Esophagus squamous epithelium (tissue), 4 donors: ENCODE results near the gene PHF23. TPM values are rescaled to one million over a fixed set of nuclear protein-coding genes. Genes with fewer than 3 reads are reported as not detected.

Source experiments
- small RNA-seq, 4 donors: library from RNA; depleted of rRNA; stranded (forward); fragments of <200 nt; gene quantifications; one replicate each; pipeline ENCODE3, GENCODE V24; 2016
- total RNA-seq, 4 donors: library from RNA; depleted of rRNA; stranded (reverse); fragments of >200 nt; gene quantifications; one replicate each; pipeline ENCODE4 v1.1.0, GENCODE V29; 2016

The PHF23 gene
- total RNA-seq, 4 donors from 2014 or later: 24.7 to 30.6 (median 27.0) TPM

Small RNA genes within 50 kb of the gene (small RNA-seq; reads per million reads assigned to genes)
- 0 reads per million in 4 donors for gene AC120057.4
- 4.4 to 10.5 (median 7.0) reads per million in 4 donors for gene MIR324
- 0 reads per million in 4 donors for gene RF00019

Other genes with a start within 250 kb of the PHF23 start
- gene ALOX12, start 243.4 kb downstream of the PHF23 start, total RNA-seq: 10 to 100 TPM in 3 of 4 donors, 1 to 10 TPM in 1; 3.8 to 43.5 (median 26.4) TPM
- gene RNASEK, start 226.8 kb downstream of the PHF23 start, total RNA-seq: 100 to 1,000 TPM in 3 of 4 donors, 10 to 100 TPM in 1; 96.1 to 173 (median 137) TPM
- 1 to 10 TPM in 1 of 4 donors, under 1 TPM in 3; 0.15 to 1.9 (median 0.67) TPM for gene BCL6B, start 216.4 kb downstream of the PHF23 start, total RNA-seq
- gene SLC16A13, start 203.4 kb downstream of the PHF23 start, total RNA-seq: 1 to 10 TPM; 2.7 to 5.6 (median 3.6) TPM
- 1 to 10 TPM in 1 of 4 donors, under 1 TPM in 2, not detected in 1; 0.56 to 2.1 (median 0.72) TPM for gene SLC16A11, start 195.4 kb downstream of the PHF23 start, total RNA-seq
- gene CLEC10A, start 159.2 kb downstream of the PHF23 start, total RNA-seq: 10 to 100 TPM in 1 of 4 donors, 1 to 10 TPM in 1, under 1 TPM in 2; 0.40 to 10.6 (median 4.0) TPM
- gene ASGR2, start 124.6 kb downstream of the PHF23 start, total RNA-seq: under 1 TPM in 2 of 4 donors, not detected in 2; 0.50 to 0.95 TPM
- 1 to 10 TPM in 1 of 4 donors, under 1 TPM in 2, not detected in 1; 0.42 to 1.1 (median 0.97) TPM for gene ASGR1, start 60.1 kb downstream of the PHF23 start, total RNA-seq
- gene DLG4, start 19.6 kb downstream of the PHF23 start, total RNA-seq: 10 to 100 TPM in 1 of 4 donors, 1 to 10 TPM in 3; 2.6 to 13.9 (median 6.0) TPM
- gene ACADVL, start 19.5 kb downstream of the PHF23 start, total RNA-seq: 100 to 1,000 TPM; 453 to 742 (median 464) TPM
- 10 to 100 TPM; 21.4 to 58.0 (median 37.3) TPM for gene DVL2, start 4.9 kb downstream of the PHF23 start, total RNA-seq
- gene GABARAP, start 3.0 kb upstream of the PHF23 start, total RNA-seq: 100 to 1,000 TPM; 172 to 384 (median 197) TPM
- 10 to 100 TPM; 42.0 to 52.1 (median 47.8) TPM for gene CTDNEP1, start 12.3 kb upstream of the PHF23 start, total RNA-seq
- 10 to 100 TPM; 14.9 to 21.8 (median 16.6) TPM for gene ELP5, start 12.8 kb upstream of the PHF23 start, total RNA-seq
- 100 to 1,000 TPM; 172 to 411 (median 208) TPM for gene CLDN7, start 23.0 kb upstream of the PHF23 start, total RNA-seq
- 10 to 100 TPM in 1 of 4 donors, 1 to 10 TPM in 2, under 1 TPM in 1; 0.83 to 21.7 (median 2.5) TPM for gene SLC2A4, start 42.3 kb upstream of the PHF23 start, total RNA-seq
- gene YBX2, start 55.2 kb upstream of the PHF23 start, total RNA-seq: 1 to 10 TPM in 3 of 4 donors, under 1 TPM in 1; 0.44 to 3.8 (median 2.3) TPM
- 100 to 1,000 TPM; 324 to 543 (median 394) TPM for gene EIF5A, start 68.2 kb upstream of the PHF23 start, total RNA-seq
- gene GPS2, start 75.9 kb upstream of the PHF23 start, total RNA-seq: 10 to 100 TPM; 40.9 to 80.7 (median 70.5) TPM
- 10 to 100 TPM in 3 of 4 donors, 1 to 10 TPM in 1; 9.7 to 18.7 (median 14.4) TPM for gene NEURL4, start 89.9 kb upstream of the PHF23 start, total RNA-seq
- 1 to 10 TPM; 3.2 to 5.5 (median 3.8) TPM for gene ACAP1, start 97.1 kb upstream of the PHF23 start, total RNA-seq
- gene KCTD11, start 112.7 kb upstream of the PHF23 start, total RNA-seq: 10 to 100 TPM; 12.6 to 26.6 (median 22.1) TPM
- gene TMEM95, start 115.7 kb upstream of the PHF23 start, total RNA-seq: not detected
- gene TNK1, start 141.6 kb upstream of the PHF23 start, total RNA-seq: 10 to 100 TPM in 2 of 4 donors, 1 to 10 TPM in 2; 6.2 to 15.2 (median 9.9) TPM
- gene PLSCR3, start 155.1 kb upstream of the PHF23 start, total RNA-seq: 10 to 100 TPM; 18.6 to 33.5 (median 24.7) TPM
- 10 to 100 TPM; 27.9 to 88.0 (median 66.7) TPM for gene TMEM256, start 164.6 kb upstream of the PHF23 start, total RNA-seq
- 1 to 10 TPM; 1.4 to 5.3 (median 2.0) TPM for gene NLGN2, start 168.4 kb upstream of the PHF23 start, total RNA-seq
- gene SPEM1, start 180.9 kb upstream of the PHF23 start, total RNA-seq: not detected
- not detected for gene SPEM2, start 186.2 kb upstream of the PHF23 start, total RNA-seq
- gene SPEM3, start 189.4 kb upstream of the PHF23 start, total RNA-seq: not detected
- gene TMEM102, start 196.0 kb upstream of the PHF23 start, total RNA-seq: 10 to 100 TPM; 12.2 to 20.8 (median 16.9) TPM
- gene FGF11, start 200.1 kb upstream of the PHF23 start, total RNA-seq: 10 to 100 TPM in 1 of 4 donors, 1 to 10 TPM in 3; 2.7 to 18.1 (median 6.1) TPM
- gene CHRNB1, start 205.6 kb upstream of the PHF23 start, total RNA-seq: 1 to 10 TPM; 2.4 to 7.2 (median 4.6) TPM
- gene ZBTB4, start 240.2 kb upstream of the PHF23 start, total RNA-seq: 10 to 100 TPM; 13.4 to 35.1 (median 28.5) TPM
- not detected for gene SLC35G6, start 242.0 kb upstream of the PHF23 start, total RNA-seq
- gene POLR2A, start 244.9 kb upstream of the PHF23 start, total RNA-seq: 10 to 100 TPM; 59.3 to 94.9 (median 78.2) TPM